Neuronal stem cell (in vitro differentiated cells): ENCODE measurements around the gene TRIM38.

Experiments
- DNase-seq: peaks from one replicate; pipeline ENCODE4 v3.0.0-alpha.2; 2013; ENCODE audit warnings: low spot score
- H2AFZ ChIP-seq: one replicate; pipeline ENCODE4 v1.6.1; 2013; ENCODE audit warnings: mild to moderate bottlenecking, low read length, inconsistent platforms
- H2AK5ac ChIP-seq: 2 replicates; pipeline ENCODE4 v1.6.1; 2013; ENCODE audit warnings: low read depth, mild to moderate bottlenecking, inconsistent platforms, low read length, moderate library complexity, mixed read lengths
- H2BK120ac ChIP-seq: 2 replicates; pipeline ENCODE4 v1.6.1; 2013; ENCODE audit warnings: low read depth, mild to moderate bottlenecking, inconsistent platforms, low read length, moderate library complexity, mixed read lengths
- H2BK12ac ChIP-seq: one replicate; pipeline ENCODE4 v1.6.1; 2013; ENCODE audit warnings: low read length, inconsistent platforms
- H2BK15ac ChIP-seq: 2 replicates; pipeline ENCODE4 v1.6.1; 2013; ENCODE audit warnings: mild to moderate bottlenecking, low read length, inconsistent platforms, mixed read lengths
- H2BK5ac ChIP-seq: one replicate; pipeline ENCODE4 v1.6.1; 2013; ENCODE audit warnings: inconsistent platforms, mild to moderate bottlenecking, low read length, moderate library complexity
- H3K14ac ChIP-seq: one replicate; pipeline ENCODE4 v1.6.1; 2013; ENCODE audit warnings: low read length, inconsistent platforms
- H3K18ac ChIP-seq: 2 replicates; pipeline ENCODE4 v1.6.1; 2013; ENCODE audit warnings: low read length, inconsistent platforms
- H3K23ac ChIP-seq: 2 replicates; pipeline ENCODE4 v1.6.1; 2013; ENCODE audit warnings: low read depth, mild to moderate bottlenecking, mixed read lengths, low read length, inconsistent platforms; ENCODE audit not compliant: poor library complexity
- H3K27ac ChIP-seq: replicated peaks from 3 replicates; pipeline ENCODE4 v1.5.1; 2013; ENCODE audit warnings: low read length, inconsistent platforms
- H3K27me3 ChIP-seq, 3 experiments: 2 replicates each; pipeline ENCODE4 v1.6.1; 2013; ENCODE audit warnings: low read length in 3 of 3, mild to moderate bottlenecking in 2 of 3, inconsistent platforms in 1 of 3, low read depth in 1 of 3, mixed read lengths in 1 of 3, moderate library complexity in 1 of 3; ENCODE audit not compliant: control insufficient read depth in 3 of 3, insufficient read depth in 3 of 3
- H3K36me3 ChIP-seq, 2 donors: replicated peaks in 1 of 2; 2 replicates each; pipeline ENCODE4 v1.6.1; 2013; ENCODE audit warnings: low read length in 2 of 2; ENCODE audit not compliant: control insufficient read depth in 2 of 2, insufficient read depth in 2 of 2
- H3K4ac ChIP-seq: 2 replicates; pipeline ENCODE4 v1.6.1; 2013; ENCODE audit warnings: inconsistent platforms, mild to moderate bottlenecking, low read length, moderate library complexity
- H3K4me1 ChIP-seq, 2 donors: 1 replicate in 1 of 2; 2 replicates in 1 of 2; pipeline ENCODE4 v1.6.1; 2013; ENCODE audit warnings: low read length in 2 of 2, low read depth in 1 of 2; ENCODE audit not compliant: control insufficient read depth in 2 of 2, insufficient read depth in 1 of 2
- H3K4me2 ChIP-seq: one replicate; pipeline ENCODE4 v1.6.1; 2013; ENCODE audit warnings: mild to moderate bottlenecking, low read length, inconsistent platforms; ENCODE audit not compliant: insufficient read depth, poor library complexity, severe bottlenecking
- H3K4me3 ChIP-seq, 2 donors: 2 replicates each; pipeline ENCODE4 v1.5.1; 2013; ENCODE audit warnings: low read length in 2 of 2, mild to moderate bottlenecking in 2 of 2, inconsistent platforms in 1 of 2, moderate library complexity in 1 of 2
- H3K79me1 ChIP-seq: one replicate; pipeline ENCODE4 v1.6.1; 2013; ENCODE audit warnings: low read depth, mild to moderate bottlenecking, inconsistent platforms, low read length, moderate library complexity
- H3K9ac ChIP-seq: one replicate; pipeline ENCODE4 v1.6.1; 2013; ENCODE audit warnings: mild to moderate bottlenecking, low read depth, low read length, inconsistent platforms; ENCODE audit not compliant: poor library complexity
- H3K9me3 ChIP-seq, 2 donors: replicated peaks in 1 of 2; 2 replicates each; pipeline versions ENCODE3 to v1.6.1; 2013; ENCODE audit warnings: low read length in 2 of 2, mild to moderate bottlenecking in 2 of 2, inconsistent platforms in 1 of 2, low read depth in 1 of 2, mixed read lengths in 1 of 2, moderate library complexity in 1 of 2; ENCODE audit not compliant: control insufficient read depth in 2 of 2, insufficient read depth in 1 of 2
- H4K8ac ChIP-seq: one replicate; pipeline ENCODE4 v1.6.1; 2013; ENCODE audit warnings: low read depth, mild to moderate bottlenecking, inconsistent platforms, low read length, moderate library complexity
- H4K91ac ChIP-seq: one replicate; pipeline ENCODE4 v1.6.1; 2013; ENCODE audit warnings: low read length, low read depth, mild to moderate bottlenecking, inconsistent platforms; ENCODE audit not compliant: poor library complexity
- WGBS, 2 donors: extraction: QIAGEN DNeasy Blood & Tissue Kit; methylation state at CpG; one replicate each; pipeline ENCODE4 v1.1.7; 2013; ENCODE audit warnings: missing lambda C conversion rate in 2 of 2, mixed read lengths in 1 of 2; ENCODE audit not compliant: insufficient read length in 2 of 2, insufficient replicate concordance in 1 of 2; ENCODE audit errors: extremely low coverage in 2 of 2; 5-methylcytosine and 5-hydroxymethylcytosine counted together

The TRIM38 gene

DNA sequence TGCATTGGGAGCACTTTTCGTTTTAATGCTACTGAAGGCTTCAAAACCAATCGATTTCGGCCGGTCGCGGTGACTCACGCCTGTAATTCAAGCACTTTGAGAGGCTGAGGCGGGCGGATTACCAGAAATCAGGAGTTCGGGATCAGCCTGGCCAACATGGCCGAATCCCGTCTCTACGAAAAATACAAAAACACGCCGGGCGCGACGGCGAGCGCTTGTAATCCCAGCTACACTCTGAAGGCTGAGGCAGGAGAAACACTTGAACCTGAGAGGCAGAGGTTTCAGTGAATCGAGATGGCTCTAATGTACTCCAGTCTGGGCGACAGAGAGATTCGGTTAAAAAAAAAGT is 58.4 kb downstream of the TRIM38 start:
- peak overlapping the region; percentile 90 for H3K27ac ChIP-seq

DNA sequence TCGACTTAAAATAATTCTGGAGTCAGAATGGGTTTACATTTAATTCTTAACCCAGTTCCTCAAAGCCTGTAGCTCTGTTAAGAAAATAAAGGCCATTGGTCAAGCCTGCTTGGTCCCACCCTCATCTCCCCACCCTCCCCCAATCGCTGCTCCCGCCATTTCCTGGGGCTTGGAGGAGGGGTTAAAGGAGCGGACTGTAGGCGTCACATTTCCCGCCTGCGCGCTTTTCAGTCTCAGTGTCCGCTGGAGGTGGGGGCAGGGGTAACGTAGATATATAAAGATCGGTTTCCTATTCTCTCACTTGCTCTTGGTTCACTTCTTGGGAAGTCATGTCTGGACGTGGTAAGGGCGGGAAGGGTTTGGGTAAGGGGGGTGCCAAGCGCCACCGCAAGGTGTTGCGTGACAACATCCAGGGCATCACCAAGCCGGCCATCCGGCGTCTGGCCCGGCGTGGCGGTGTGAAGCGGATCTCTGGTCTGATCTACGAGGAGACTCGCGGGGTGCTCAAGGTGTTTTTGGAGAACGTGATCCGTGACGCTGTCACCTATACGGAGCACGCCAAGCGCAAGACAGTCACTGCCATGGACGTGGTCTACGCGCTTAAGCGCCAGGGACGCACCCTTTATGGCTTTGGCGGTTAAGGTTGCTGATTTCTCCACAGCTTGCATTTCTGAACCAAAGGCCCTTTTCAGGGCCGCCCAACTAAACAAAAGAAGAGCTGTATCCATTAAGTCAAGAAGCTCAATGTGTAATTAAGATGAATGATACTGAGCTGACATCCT is 58.9 kb downstream of the TRIM38 start:
- no CpG with 5 or more reads among the region's 39 CpGs for WGBS, 2 donors
- Histone ChIP-seq H2BK120ac (no peak overlapping the region), H3K23ac (peak overlapping the region; percentile 94), H2AFZ (peak overlapping the region; percentile 48), H3K9ac (peak overlapping the region; percentile 77), H3K4me1 (peaks cover 10 to 21% of the 10 kb centered on the region in 2 donors), H3K36me3 (no peaks in the 10 kb centered on the region), H3K27me3 (no peaks in the 10 kb centered on the region), H3K4me3 (peak overlapping the region; percentile 62 to 90), H2BK12ac (peak overlapping the region; percentile 48), H3K79me1 (no peaks in the 10 kb centered on the region), H2BK5ac (peak overlapping the region; percentile 93), H3K4me2 (peak overlapping the region; percentile 95), H4K8ac (no peak overlapping the region), H2BK15ac (no peak overlapping the region), H4K91ac (no peak overlapping the region), H2AK5ac (peak overlapping the region; percentile 0), H3K4ac (no peak overlapping the region), H3K18ac (peak overlapping the region; percentile 22), H3K9me3 (no peaks in the 10 kb centered on the region), H3K27ac (peak overlapping the region; percentile 90), H3K14ac (no peak overlapping the region)
- peak; percentile 87 for DNase-seq

More for the DNA sequence above, 58.4 kb downstream of the TRIM38 start:
- no peaks in the 10 kb centered on the region for H3K9me3 ChIP-seq
- no peak overlapping the region for H2BK120ac ChIP-seq
- no peak overlapping the region for H4K8ac ChIP-seq
- no peaks in the 10 kb centered on the region for H3K79me1 ChIP-seq
- no peak overlapping the region for H3K4ac ChIP-seq
- H2BK5ac ChIP-seq = peak overlapping the region; percentile 84
- peak overlapping the region; percentile 87 for H3K23ac ChIP-seq
- no peak overlapping the region for H2AK5ac ChIP-seq
- H3K36me3 ChIP-seq = no peaks in the 10 kb centered on the region
- no peaks in the 10 kb centered on the region for H3K27me3 ChIP-seq
- DNase-seq = peak; percentile 63
- no peak overlapping the region for H4K91ac ChIP-seq
- no peak overlapping the region for H2BK12ac ChIP-seq
- H3K14ac ChIP-seq = no peak overlapping the region
- peak overlapping the region; percentile 48 for H2AFZ ChIP-seq
- peak overlapping the region; percentile 84 for H3K18ac ChIP-seq
- no CpG with 5 or more reads among the region's 23 CpGs for WGBS, 2 donors
- no peak overlapping the region for H3K9ac ChIP-seq
- H3K4me3 ChIP-seq = peak overlapping the region; percentile 62 to 90
- no peak overlapping the region for H2BK15ac ChIP-seq
- peaks cover 10 to 20% of the 10 kb centered on the region in 2 donors for H3K4me1 ChIP-seq
- peak overlapping the region; percentile 95 for H3K4me2 ChIP-seq

DNA sequence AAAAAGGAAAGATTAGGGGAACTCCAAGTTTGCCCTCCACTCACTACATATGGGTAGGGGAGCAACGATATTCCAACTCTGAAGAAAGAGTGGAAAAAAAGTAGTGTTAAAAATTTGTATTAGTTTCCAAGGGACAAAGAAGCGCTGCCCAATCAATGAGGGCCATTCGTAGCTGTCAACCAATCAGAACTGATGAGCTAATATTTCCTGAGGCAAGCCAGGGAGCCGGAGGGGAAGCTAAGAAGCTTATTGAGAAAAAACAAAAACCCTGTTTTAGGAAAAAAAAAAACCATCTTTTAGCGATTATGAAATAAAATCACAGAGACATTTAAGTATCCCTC is 59.5 kb downstream of the TRIM38 start:
- Histone ChIP-seq H2BK120ac (no peak overlapping the region), H3K9ac (no peak overlapping the region), H3K4me3 (peak overlapping the region; percentile 62 to 86), H3K9me3 (no peaks in the 10 kb centered on the region), H3K4me1 (peaks cover 10 to 21% of the 10 kb centered on the region in 2 donors), H3K27ac (peak overlapping the region; percentile 78), H3K27me3 (no peaks in the 10 kb centered on the region), H3K4me2 (peak overlapping the region; percentile 76), H2AFZ (peak overlapping the region; percentile 48), H3K79me1 (no peaks in the 10 kb centered on the region), H3K14ac (no peak overlapping the region), H4K8ac (no peak overlapping the region), H3K18ac (no peak overlapping the region), H2BK5ac (no peak overlapping the region), H2BK15ac (no peak overlapping the region), H3K23ac (no peak overlapping the region), H3K36me3 (no peaks in the 10 kb centered on the region), H4K91ac (no peak overlapping the region), H3K4ac (no peak overlapping the region), H2BK12ac (no peak overlapping the region), H2AK5ac (no peak overlapping the region)
- DNase-seq = no peak
- WGBS, 2 donors = no CpG with 5 or more reads among the region's 5 CpGs

DNA sequence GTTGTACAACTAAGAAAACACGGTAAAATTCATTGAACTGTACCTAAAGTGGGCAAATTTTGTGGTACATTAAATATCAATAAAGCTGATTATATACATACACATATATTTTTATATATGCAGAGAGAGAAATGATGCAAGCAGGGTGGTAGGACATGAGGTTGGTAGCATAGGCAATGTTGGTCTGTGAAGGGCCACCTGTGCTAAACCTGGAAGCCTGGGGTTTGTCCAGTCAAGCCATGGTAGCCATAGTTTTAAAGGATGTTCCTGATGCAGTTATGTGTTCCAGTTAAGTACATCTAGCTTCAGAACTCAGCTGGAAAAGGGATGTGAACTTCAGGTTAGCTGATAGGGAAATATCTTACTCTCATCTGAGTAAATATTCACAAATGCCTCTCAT is 60.1 kb downstream of the TRIM38 start:
- no peak overlapping the region for H4K91ac ChIP-seq
- no peak overlapping the region for H2AK5ac ChIP-seq
- no peak overlapping the region for H2BK15ac ChIP-seq
- H3K9ac ChIP-seq = no peak overlapping the region
- no peak overlapping the region for H3K4ac ChIP-seq
- DNase-seq = no peak
- no peaks in the 10 kb centered on the region for H3K79me1 ChIP-seq
- H2BK12ac ChIP-seq = no peak overlapping the region
- no peak overlapping the region for H2BK120ac ChIP-seq
- H3K4me1 ChIP-seq = peaks cover 10 to 23% of the 10 kb centered on the region in 2 donors
- H3K27ac ChIP-seq = peak overlapping the region; percentile 1
- no peak overlapping the region for H3K4me3 ChIP-seq
- H3K36me3 ChIP-seq = no peaks in the 10 kb centered on the region
- no peak overlapping the region for H2AFZ ChIP-seq
- H3K4me2 ChIP-seq = no peak overlapping the region
- H4K8ac ChIP-seq = no peak overlapping the region
- no peak overlapping the region for H3K23ac ChIP-seq
- no peaks in the 10 kb centered on the region for H3K27me3 ChIP-seq
- H3K14ac ChIP-seq = no peak overlapping the region
- H2BK5ac ChIP-seq = no peak overlapping the region
- H3K9me3 ChIP-seq = no peaks in the 10 kb centered on the region
- WGBS, 2 donors = no CpG with 5 or more reads among the region's 1 CpG
- H3K18ac ChIP-seq = no peak overlapping the region
